Measurements from ENCODE around the gene REEP5.

- TF ChIP-seq, protein P1, sequence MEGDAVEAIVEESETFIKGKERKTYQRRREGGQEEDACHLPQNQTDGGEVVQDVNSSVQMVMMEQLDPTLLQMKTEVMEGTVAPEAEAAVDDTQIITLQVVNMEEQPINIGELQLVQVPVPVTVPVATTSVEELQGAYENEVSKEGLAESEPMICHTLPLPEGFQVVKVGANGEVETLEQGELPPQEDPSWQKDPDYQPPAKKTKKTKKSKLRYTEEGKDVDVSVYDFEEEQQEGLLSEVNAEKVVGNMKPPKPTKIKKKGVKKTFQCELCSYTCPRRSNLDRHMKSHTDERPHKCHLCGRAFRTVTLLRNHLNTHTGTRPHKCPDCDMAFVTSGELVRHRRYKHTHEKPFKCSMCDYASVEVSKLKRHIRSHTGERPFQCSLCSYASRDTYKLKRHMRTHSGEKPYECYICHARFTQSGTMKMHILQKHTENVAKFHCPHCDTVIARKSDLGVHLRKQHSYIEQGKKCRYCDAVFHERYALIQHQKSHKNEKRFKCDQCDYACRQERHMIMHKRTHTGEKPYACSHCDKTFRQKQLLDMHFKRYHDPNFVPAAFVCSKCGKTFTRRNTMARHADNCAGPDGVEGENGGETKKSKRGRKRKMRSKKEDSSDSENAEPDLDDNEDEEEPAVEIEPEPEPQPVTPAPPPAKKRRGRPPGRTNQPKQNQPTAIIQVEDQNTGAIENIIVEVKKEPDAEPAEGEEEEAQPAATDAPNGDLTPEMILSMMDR (IDR thresholded peaks at IDR 0.05; ENCODE audit: control extremely low read depth in 1 of 3, insufficient read depth in 1 of 3, low read depth in 1 of 3, low read length in 3 of 3) = no peak
- no peak for TF ChIP-seq FOSL1 (IDR thresholded peaks at IDR 0.05; ENCODE audit: insufficient read depth, low read depth, low read length)
- no peak for TF ChIP-seq POLR2A (IDR thresholded peaks at IDR 0.05; ENCODE audit: control extremely low read depth in 1 of 2, low read depth in 2 of 2, low read length in 2 of 2)
- TF ChIP-seq JUN (IDR thresholded peaks at IDR 0.05; ENCODE audit: low read depth, low read length) = no peak
- TF ChIP-seq RAD21 (IDR thresholded peaks at IDR 0.05 in 1 of 2, conservative IDR thresholded peaks at IDR 0.05 in 1 of 2; ENCODE audit: low read depth in 2 of 2, low read length in 2 of 2) = no peak
- TF ChIP-seq SAP30 (IDR thresholded peaks at IDR 0.05; ENCODE audit: insufficient read depth, insufficient replicate concordance, low read length) = no peak
- TF ChIP-seq MAFK (IDR thresholded peaks at IDR 0.05; ENCODE audit: low read depth, low read length) = no peak
- TF ChIP-seq, protein P2, sequence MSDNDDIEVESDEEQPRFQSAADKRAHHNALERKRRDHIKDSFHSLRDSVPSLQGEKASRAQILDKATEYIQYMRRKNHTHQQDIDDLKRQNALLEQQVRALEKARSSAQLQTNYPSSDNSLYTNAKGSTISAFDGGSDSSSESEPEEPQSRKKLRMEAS (IDR thresholded peaks at IDR 0.05) = no peak
- no peak for TF ChIP-seq SIX5 (IDR thresholded peaks at IDR 0.05; ENCODE audit: low read depth, low read length)
- TF ChIP-seq HDAC2 (IDR thresholded peaks at IDR 0.05; ENCODE audit: borderline replicate concordance in 1 of 2, low read depth in 2 of 2, low read length in 2 of 2) = no peak
Observed at GRCh38 chr5:112938286-112938685, 16.3 kb upstream of the REEP5 start.
